ENCODE measurements around the gene KDM3A.

Gene KDM3A

GRCh38 chr2:86499326-86499725 lies 58.2 kb downstream of the KDM3A start:
- no peak overlapping the region for H3K27ac ChIP-seq
- no peak for TF ChIP-seq ZFX (IDR thresholded peaks at IDR 0.05; ENCODE audit: borderline replicate concordance)
- no peak for TF ChIP-seq CTCF (IDR thresholded peaks at IDR 0.05)

DNA sequence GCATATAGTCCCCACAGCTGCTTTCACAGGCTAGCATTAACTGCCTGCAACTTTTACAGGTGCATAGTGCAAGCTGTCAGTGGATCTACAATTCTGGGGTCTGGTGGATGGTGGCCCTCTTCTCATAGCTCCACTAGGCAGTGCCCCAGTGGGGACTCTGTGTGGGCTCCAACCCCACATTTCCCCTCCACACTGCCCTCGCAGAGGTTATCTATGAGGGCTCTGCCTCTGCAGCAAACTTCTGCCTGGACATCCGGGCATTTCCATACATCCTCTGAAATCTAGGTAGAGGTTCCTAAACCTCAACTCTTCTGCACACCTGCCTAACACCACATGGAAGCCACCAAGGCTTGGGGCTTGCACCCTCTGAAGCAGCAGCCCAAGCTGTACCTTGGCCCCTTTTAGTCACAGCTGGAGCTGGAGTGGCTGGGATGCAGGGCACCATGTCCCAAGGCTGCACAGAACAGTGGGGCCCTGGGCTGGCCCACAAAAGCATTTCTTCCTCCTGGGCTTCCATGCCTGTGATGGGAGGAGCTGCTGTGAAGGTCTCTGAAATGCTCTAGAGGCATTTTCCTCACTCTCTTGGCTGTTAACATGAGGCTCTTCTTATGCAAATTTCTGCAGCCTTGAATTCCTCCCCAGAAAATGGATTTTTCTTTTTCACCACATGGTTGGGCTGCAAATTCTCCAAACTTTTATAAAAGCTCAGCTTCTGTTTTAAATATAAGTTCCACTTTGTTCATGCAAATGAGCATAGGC lies 59.3 kb downstream of the KDM3A start:
- TF ChIP-seq CTCF (IDR thresholded peaks at IDR 0.05) (no peak), ZFX (IDR thresholded peaks at IDR 0.05; ENCODE audit: borderline replicate concordance) (no peak)
- no peak overlapping the region for H3K27ac ChIP-seq

DNA sequence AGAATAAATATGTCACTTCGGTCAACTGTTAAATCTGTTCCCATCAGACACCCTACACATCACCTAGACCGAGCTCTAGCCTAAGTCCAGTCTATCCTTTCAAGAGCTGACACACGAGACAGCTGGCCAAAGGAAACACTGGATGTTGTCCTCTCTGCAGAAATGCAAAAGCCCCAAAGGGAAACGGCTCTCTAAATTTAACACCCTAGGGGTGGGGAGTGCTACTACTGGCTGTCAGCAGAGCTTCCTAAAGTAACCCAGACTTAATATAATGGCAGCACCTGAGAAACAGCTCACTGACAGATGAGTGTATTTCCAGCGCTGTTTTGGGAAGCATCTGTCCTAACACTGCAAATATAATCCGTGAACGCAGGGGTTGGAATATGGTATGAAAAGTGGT lies 66.4 kb downstream of the KDM3A start:
- no peak overlapping the region for H3K27ac ChIP-seq
- TF ChIP-seq CTCF (IDR thresholded peaks at IDR 0.05) (no peak), ZFX (IDR thresholded peaks at IDR 0.05; ENCODE audit: borderline replicate concordance) (no peak)

DNA sequence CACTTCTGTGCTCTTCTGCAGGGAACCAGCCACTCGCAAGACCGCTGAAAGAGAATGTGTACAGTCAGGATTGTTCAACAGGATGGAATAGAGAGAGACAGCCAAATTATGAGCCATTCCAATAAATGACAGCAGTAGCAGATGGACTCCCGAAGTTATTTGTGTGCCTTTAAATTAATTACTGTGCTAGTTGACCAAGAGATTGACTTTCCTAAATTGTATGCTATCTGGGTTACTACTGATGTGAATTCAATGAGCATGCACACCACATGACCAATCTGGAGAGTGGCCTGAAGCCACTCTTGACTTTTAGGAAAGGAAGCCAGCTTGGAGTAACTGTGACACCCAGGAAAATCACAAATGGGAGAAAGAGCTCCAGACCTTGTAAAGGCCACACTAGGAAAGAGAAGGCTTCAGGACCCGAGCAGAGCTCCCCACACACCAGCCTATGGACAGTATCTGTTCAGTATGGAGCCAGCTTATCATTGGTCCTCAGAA lies 69.3 kb downstream of the KDM3A start:
- H3K27ac ChIP-seq: no peak overlapping the region
- no peak for TF ChIP-seq CTCF (IDR thresholded peaks at IDR 0.05)
- TF ChIP-seq ZFX (IDR thresholded peaks at IDR 0.05; ENCODE audit: borderline replicate concordance): no peak

DNA sequence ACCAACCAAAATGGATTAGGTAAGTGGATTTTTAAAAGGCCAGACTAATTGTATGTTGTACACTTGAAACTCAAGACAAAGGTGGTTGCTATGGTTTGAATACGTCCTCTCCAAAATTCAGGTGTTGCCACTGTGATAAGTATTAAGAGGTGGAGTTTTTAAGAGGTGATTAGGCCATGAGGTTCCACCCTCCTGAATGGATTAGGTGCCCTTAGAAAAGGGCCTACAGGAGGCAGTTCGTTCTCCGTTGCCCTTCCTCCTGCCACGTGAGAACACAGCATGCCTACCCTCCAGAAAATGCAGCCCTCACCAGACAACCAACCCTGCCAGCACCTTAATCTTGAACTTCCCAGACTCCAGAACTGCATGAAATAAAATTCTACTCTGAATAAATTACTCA lies 70.9 kb downstream of the KDM3A start:
- TF ChIP-seq ZFX (IDR thresholded peaks at IDR 0.05; ENCODE audit: borderline replicate concordance): no peak
- TF ChIP-seq CTCF (IDR thresholded peaks at IDR 0.05): no peak

GRCh38 chr2:86512892-86513291 lies 71.7 kb downstream of the KDM3A start:
- no peak overlapping the region for H3K27ac ChIP-seq
- no peak for TF ChIP-seq ZFX (IDR thresholded peaks at IDR 0.05; ENCODE audit: borderline replicate concordance)
- no peak for TF ChIP-seq CTCF (IDR thresholded peaks at IDR 0.05)

More for the DNA sequence above, 70.9 kb downstream of the KDM3A start:
- H3K27ac ChIP-seq: no peak overlapping the region

DNA sequence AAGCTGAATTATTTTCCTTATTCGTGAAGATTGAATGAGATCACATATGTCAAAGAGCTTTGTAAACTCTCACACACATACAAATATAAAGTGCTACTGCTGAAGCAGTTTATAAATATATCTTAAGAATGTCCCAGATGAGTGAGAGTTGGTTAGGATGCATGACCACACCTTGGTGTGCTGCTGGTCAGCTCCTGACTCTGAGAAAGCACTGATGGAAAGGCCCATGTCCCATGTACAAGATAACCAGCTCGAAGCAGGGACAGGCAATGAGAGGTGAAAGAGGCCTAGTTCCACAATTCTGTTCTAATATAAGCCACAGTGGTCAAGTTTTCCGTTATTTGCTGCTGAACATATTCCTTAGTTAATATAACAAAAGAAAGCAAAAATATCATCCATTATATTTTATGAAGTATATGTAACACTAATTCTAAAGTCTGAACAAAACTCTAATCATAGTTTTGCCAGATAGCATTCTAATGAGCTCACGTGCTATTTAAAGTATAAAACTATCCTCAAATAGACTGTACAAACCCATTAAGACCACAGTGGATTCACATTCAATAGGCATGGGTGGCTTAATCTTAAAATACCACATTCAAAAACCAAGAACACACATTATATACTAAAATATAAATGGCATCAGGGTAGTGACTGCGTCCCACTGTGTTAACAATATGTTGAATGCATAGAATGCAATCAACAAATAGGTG lies 72.9 kb downstream of the KDM3A start:
- H3K27ac ChIP-seq: no peak overlapping the region
- TF ChIP-seq ZFX (IDR thresholded peaks at IDR 0.05; ENCODE audit: borderline replicate concordance) (no peak), CTCF (IDR thresholded peaks at IDR 0.05) (no peak)
